ENCODE data around the gene MYEOV. TPM values are rescaled to one million over a fixed set of nuclear protein-coding genes. Genes with fewer than 3 reads are reported as not detected.

Gene MYEOV
- total and polyA plus RNA-seq, 10 of the 15 experiments (the other 5 are each of a cell fraction or from before 2014, with no cell fraction given) = 0.05 to 0.40 (median 0.26) TPM; not detected in 3

DNA sequence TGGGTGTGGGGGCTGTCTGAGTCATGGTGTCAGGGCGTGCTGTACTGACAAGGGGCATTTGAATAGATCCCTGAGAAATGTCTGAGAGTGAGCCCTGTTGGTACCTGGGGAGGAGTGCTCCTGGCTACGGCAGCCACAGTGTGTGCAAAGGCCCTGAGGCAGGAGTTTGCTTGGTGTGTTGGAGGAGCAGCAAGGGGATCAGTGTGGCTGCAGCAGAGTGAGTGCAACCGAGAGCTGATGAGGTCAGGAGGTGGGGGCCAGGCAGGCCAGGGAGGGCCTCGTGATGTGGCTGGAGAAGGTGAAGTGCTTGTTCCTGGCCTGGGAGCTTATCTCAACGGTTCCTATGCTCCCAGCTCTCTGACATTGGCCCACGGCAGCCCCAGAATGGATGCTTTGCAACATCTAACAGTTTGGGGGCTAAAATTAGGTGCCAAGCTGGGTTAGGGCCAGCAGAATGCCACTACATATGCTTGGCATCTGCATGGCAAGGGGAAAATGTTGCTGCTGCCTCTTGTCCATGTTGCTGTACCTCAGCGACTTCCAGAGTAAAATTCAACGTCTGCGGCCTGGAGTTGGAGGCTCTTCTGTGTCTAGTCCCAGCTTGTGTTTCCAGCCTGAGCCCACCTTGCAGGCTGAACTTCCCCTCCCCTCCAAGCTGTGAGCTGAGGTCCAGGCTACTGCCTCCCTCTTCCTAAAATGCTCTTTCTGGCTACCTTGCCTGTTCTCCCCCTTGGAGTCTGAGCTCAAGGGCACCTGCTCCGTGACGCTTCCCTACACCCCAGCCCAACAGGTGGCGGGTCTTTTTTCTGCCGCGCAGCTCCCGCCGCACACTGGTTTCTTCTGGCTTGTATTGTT, 48.2 kb upstream of the MYEOV start (continued):
- no peak for TF ChIP-seq ZBTB4 (CRISPR knock-in tag; IDR thresholded peaks at IDR 0.05)
- TF ChIP-seq, protein P1, sequence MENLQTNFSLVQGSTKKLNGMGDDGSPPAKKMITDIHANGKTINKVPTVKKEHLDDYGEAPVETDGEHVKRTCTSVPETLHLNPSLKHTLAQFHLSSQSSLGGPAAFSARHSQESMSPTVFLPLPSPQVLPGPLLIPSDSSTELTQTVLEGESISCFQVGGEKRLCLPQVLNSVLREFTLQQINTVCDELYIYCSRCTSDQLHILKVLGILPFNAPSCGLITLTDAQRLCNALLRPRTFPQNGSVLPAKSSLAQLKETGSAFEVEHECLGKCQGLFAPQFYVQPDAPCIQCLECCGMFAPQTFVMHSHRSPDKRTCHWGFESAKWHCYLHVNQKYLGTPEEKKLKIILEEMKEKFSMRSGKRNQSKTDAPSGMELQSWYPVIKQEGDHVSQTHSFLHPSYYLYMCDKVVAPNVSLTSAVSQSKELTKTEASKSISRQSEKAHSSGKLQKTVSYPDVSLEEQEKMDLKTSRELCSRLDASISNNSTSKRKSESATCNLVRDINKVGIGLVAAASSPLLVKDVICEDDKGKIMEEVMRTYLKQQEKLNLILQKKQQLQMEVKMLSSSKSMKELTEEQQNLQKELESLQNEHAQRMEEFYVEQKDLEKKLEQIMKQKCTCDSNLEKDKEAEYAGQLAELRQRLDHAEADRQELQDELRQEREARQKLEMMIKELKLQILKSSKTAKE (IDR thresholded peaks at IDR 0.05; ENCODE audit: low read depth, poor library complexity, severe bottlenecking) = no peak
- no peak for TF ChIP-seq REST (IDR thresholded peaks at IDR 0.05; ENCODE audit: low read depth, low read length)
